ENCODE data around the gene WDR38.

DNA sequence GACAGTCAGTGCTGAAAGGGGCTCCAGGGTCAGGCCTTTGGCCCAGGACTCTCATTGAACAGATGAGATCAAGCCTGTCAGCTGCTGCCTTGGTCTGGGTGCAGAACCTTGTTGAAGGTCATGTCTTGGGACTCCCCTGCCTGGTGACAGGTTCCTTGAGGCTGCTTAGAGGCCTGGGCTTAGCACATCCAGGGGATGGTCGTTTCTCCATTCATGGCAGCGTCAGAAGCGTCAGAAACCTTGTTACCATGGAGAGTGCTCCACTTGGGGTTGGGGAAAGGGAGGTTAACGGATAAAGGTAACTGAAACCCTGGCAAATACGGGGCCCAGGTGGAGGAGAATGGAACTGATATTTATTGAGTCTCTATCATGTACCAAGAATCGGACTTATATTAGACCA, 17.5 kb downstream of the WDR38 start:
- TF ChIP-seq POLR2A (IDR thresholded peaks at IDR 0.05; ENCODE audit: low read depth, low read length), result no peak
- no peak for TF ChIP-seq SPI1 (IDR thresholded peaks at IDR 0.05; ENCODE audit: low read depth, low read length)
- TF ChIP-seq POLR2AphosphoS5 (IDR thresholded peaks at IDR 0.05; ENCODE audit: low read depth, low read length), result no peak
- no peak for TF ChIP-seq POU2F2 (IDR thresholded peaks at IDR 0.05; ENCODE audit: low read depth, low read length)

All from GM12891 (cell line).